Right lobe of liver (tissue), 6 donors: ENCODE data around the gene ADAMTS2. TPM values are rescaled to one million over a fixed set of nuclear protein-coding genes. Genes with fewer than 3 reads are reported as not detected.
A peak's percentile ranks its signal among the peaks of the same experiment; 100 is the strongest.

Experiments
- ATAC-seq, 4 donors: fragments of 200-7000 bp; cut with Tn5 transposase; one replicate each; pipeline ENCODE4 v1.9.1; 2020; ENCODE audit warnings: mild to moderate bottlenecking in 4 of 4, moderate library complexity in 4 of 4
- DNase-seq, 3 donors: peaks; one replicate each; pipeline ENCODE4 v3.0.0-alpha.2; 2020
- H3K27ac ChIP-seq, 3 donors: fragments of 200-600 bp; one replicate each; pipeline ENCODE4 v1.8.0; 2022
- H3K27me3 ChIP-seq, 2 donors: fragments of 200-600 bp; one replicate each; pipeline ENCODE4 v1.8.0; 2022
- H3K36me3 ChIP-seq, 4 donors: fragments of 200-600 bp; sonication (generic) in 1 of 4; one replicate each; pipeline versions ENCODE4 v1.5.1 to v1.8.0; 2017 to 2022; ENCODE audit warnings: control low read depth in 1 of 4
- H3K4me1 ChIP-seq, 4 donors: fragments of 200-600 bp; sonication (generic) in 1 of 4; one replicate each; pipeline versions ENCODE4 v1.5.1 to v1.8.0; 2017 to 2022; ENCODE audit warnings: control low read depth in 1 of 4
- H3K4me3 ChIP-seq, 3 donors: fragments of 200-600 bp; one replicate each; pipeline ENCODE4 v1.8.0; 2022
- H3K9me3 ChIP-seq, 4 donors: fragments of 200-600 bp; sonication (generic) in 1 of 4; one replicate each; pipeline versions ENCODE4 v1.5.1 to v1.8.0; 2017 to 2022; ENCODE audit warnings: control low read depth in 1 of 4
- CTCF ChIP-seq, 4 donors: fragments of 200-600 bp in 3 of 4; fragments of 450-650 bp in 1 of 4; IDR thresholded peaks; one replicate each; pipeline versions ENCODE4 v1.5.1 to v1.8.0; 2016 to 2022; ENCODE audit warnings: antibody characterized with exemption in 4 of 4, mild to moderate bottlenecking in 2 of 4
- POLR2A ChIP-seq: fragments of 450-650 bp; IDR thresholded peaks from one replicate; pipeline ENCODE4 v1.6.1; 2017; ENCODE audit warnings: antibody characterized with exemption, mild to moderate bottlenecking
- WGBS: methylation state at CpG from one replicate; pipeline ENCODE4 v1.1.6; 2018; ENCODE audit warnings: low coverage, low lambda C conversion rate; ENCODE audit not compliant: insufficient coverage; ENCODE audit errors: missing lambda C conversion rate; 5-methylcytosine and 5-hydroxymethylcytosine counted together
- intact Hi-C, 2 donors: fragments of 100-400 bp; cut with DNase I; formaldehyde crosslinking; loops; one replicate each; pipeline versions ENCODE4 v1.11.2 to v1.14.1; 2022
- total RNA-seq, 6 experiments: library from RNA; depleted of rRNA in 2 of 6; stranded (reverse); fragments of >200 nt in 2 of 6; fragmentation: NEBNext Ultra II Directional in 3 of 6; extraction: Animal tissue kit (Norgen Biotek cat#: 25700) in 3 of 6; gene quantifications; one replicate each; pipeline versions ENCODE4 v1.1.0 to v1.2.4, GENCODE V29; 2016 to 2023
- donor health status: DM: no; HTN: yes; CAD: no.
- donor health status: DM: no; HTN: no; CAD: no.
- donor health status: DM: no; HTN: no; CAD: no.
- donor health status: DM: no; HTN: yes; CAD: no.
- donor health status: DM: no; HTN: yes; CAD: no.

The ADAMTS2 gene
- total RNA-seq, 6 experiments from 2014 or later, result 6.3 to 18.9 (median 13.5) TPM

GRCh38 chr5:179362355-179362754 lies 17.1 kb upstream of the ADAMTS2 start:
- Histone ChIP-seq H3K27ac (no peak overlapping the region), H3K4me1 (no peaks in the 10 kb centered on the region), H3K36me3 (no peaks in the 10 kb centered on the region), H3K9me3 (no peaks in the 10 kb centered on the region), H3K27me3 (no peaks in the 10 kb centered on the region), H3K4me3 (no peak overlapping the region)
- TF ChIP-seq CTCF (IDR thresholded peaks at IDR 0.05), result no peak
- no peak for TF ChIP-seq POLR2A
- intact Hi-C loops, result no loop called here
- WGBS, result 73% methylated on average over 18 of the region's 18 CpGs
- DNase-seq (no peak), ATAC-seq (no peak)

GRCh38 chr5:179361037-179361603 lies 15.9 kb upstream of the ADAMTS2 start:
- whole genome bisulfite sequencing, result 66% methylated on average over 14 of the region's 16 CpGs
- no peak overlapping the region for H3K27ac ChIP-seq
- DNase-seq (no peak), ATAC-seq (no peak)
- H3K9me3 ChIP-seq, result no peaks in the 10 kb centered on the region
- H3K36me3 ChIP-seq, result no peaks in the 10 kb centered on the region
- intact Hi-C loops, result no loop called here
- H3K27me3 ChIP-seq, result no peaks in the 10 kb centered on the region
- H3K4me3 ChIP-seq, result no peak overlapping the region
- TF ChIP-seq POLR2A (no peak), CTCF (IDR thresholded peaks at IDR 0.05) (no peak)
- no peaks in the 10 kb centered on the region for H3K4me1 ChIP-seq

- Histone ChIP-seq H3K36me3 (no peaks in the 10 kb centered on the region), H3K4me1 (no peaks in the 10 kb centered on the region), H3K27me3 (no peaks in the 10 kb centered on the region), H3K9me3 (no peaks in the 10 kb centered on the region), H3K4me3 (no peak overlapping the region), H3K27ac (no peak overlapping the region)
- no peak for ATAC-seq
- WGBS, result 23% methylated on average over 7 of the region's 7 CpGs
- DNase-seq, result no peak
- intact Hi-C loops, result no loop called here
- TF ChIP-seq POLR2A, result no peak
- no peak for TF ChIP-seq CTCF (IDR thresholded peaks at IDR 0.05)
Observed at GRCh38 chr5:179357031-179357430, 11.8 kb upstream of the ADAMTS2 start.

GRCh38 chr5:179355976-179356974 lies 11.0 kb upstream of the ADAMTS2 start:
- TF ChIP-seq CTCF (IDR thresholded peaks at IDR 0.05) (no peak), POLR2A (no peak)
- DNase-seq (no peak), ATAC-seq (peak in 1 of 4 donors; percentile 10)
- no peaks in the 10 kb centered on the region for H3K36me3 ChIP-seq
- H3K27ac ChIP-seq, result no peak overlapping the region
- H3K27me3 ChIP-seq, result no peaks in the 10 kb centered on the region
- no peak overlapping the region for H3K4me3 ChIP-seq
- 49% methylated on average over 5 of the region's 11 CpGs for WGBS
- no peaks in the 10 kb centered on the region for H3K4me1 ChIP-seq
- no peaks in the 10 kb centered on the region for H3K9me3 ChIP-seq
- intact Hi-C loops, result no loop called here
